ENCODE results near the gene ZPR1. TPM values are rescaled to one million over a fixed set of nuclear protein-coding genes. Genes with fewer than 3 reads are reported as not detected.
A peak's percentile ranks its signal among the peaks of the same experiment; 100 is the strongest.
"Not testable (repeated sequence)": the region's sequence is repeated elsewhere in the genome, so short reads cannot be mapped to it uniquely, and the experiment has no call there.

Gene ZPR1
- total RNA-seq, 6 donors from 2014 or later = 17.6 to 56.1 (median 34.4) TPM

- DNase-seq (peak; percentile 91 to 98), ATAC-seq (ENCODE audit: low FRiP score in 2 of 2) (peak; percentile 97 to 98)
- peak; percentile 91 for TF ChIP-seq POLR2AphosphoS5 (IDR thresholded peaks at IDR 0.05)
- TF ChIP-seq CTCF (IDR thresholded peaks at IDR 0.05) = peak in 1 of 6 experiments; percentile 31
- TF ChIP-seq EP300 (IDR thresholded peaks at IDR 0.05) = peak in 1 of 4 donors; percentile 70
- TF ChIP-seq POLR2A (IDR thresholded peaks at IDR 0.05) = peak in 3 of 4 donors; percentile 58 to 83 (median 61)
- peaks cover 14 to 29% (median 19%) of the 10 kb centered on the region in 4 donors for H3K4me1 ChIP-seq
- H3K27ac ChIP-seq = peak within 1 kb of the TSS; percentile 88 to 98 (median 94)
- peak within 1 kb of the TSS; percentile 75 to 92 (median 80) for H3K4me3 ChIP-seq
- no peaks in the 10 kb centered on the region for H3K9me3 ChIP-seq
- 0% methylated on average over 35 to 51 of the region's 73 CpGs for WGBS, 2 donors
- H3K36me3 ChIP-seq = peaks cover 0 to 33% (median 5%) of the 10 kb centered on the region in 4 donors
- no peaks in the 10 kb centered on the region for H3K27me3 ChIP-seq
Observed at GRCh38 chr11:116772443-116773202, 15.2 kb downstream of the ZPR1 start, which contains the start of gene BUD13. TSS of gene BUD13 (minus strand) at chr11:116772987. CDS start at chr11:116772964, 23 bp downstream.

GRCh38 chr11:116771935-116772334 lies 15.9 kb downstream of the ZPR1 start:
- Histone ChIP-seq H3K9me3 (no peaks in the 10 kb centered on the region), H3K4me3 (peak overlapping the region; percentile 75 to 92 (median 80)), H3K27me3 (no peaks in the 10 kb centered on the region), H3K36me3 (peaks cover 0 to 27% (median 5%) of the 10 kb centered on the region in 4 donors), H3K27ac (peak overlapping the region; percentile 88 to 98 (median 94)), H3K4me1 (peaks cover 14 to 29% (median 19%) of the 10 kb centered on the region in 4 donors)
- TF ChIP-seq CTCF (IDR thresholded peaks at IDR 0.05) = no peak
- TF ChIP-seq POLR2AphosphoS5 (IDR thresholded peaks at IDR 0.05) = no peak
- no peak for TF ChIP-seq POLR2A (IDR thresholded peaks at IDR 0.05)
- no peak for TF ChIP-seq EP300 (IDR thresholded peaks at IDR 0.05)
- DNase-seq (no peak), ATAC-seq (ENCODE audit: low FRiP score in 2 of 2) (no peak)
- WGBS, 2 donors = 6 to 16% methylated on average over 2 of the region's 2 CpGs

GRCh38 chr11:116762132-116762531 lies 25.7 kb downstream of the ZPR1 start:
- 88 to 98% methylated on average over 2 of the region's 2 CpGs for WGBS, 2 donors
- Histone ChIP-seq H3K27me3 (no peaks in the 10 kb centered on the region), H3K36me3 (peaks cover 40 to 77% (median 54%) of the 10 kb centered on the region in 4 donors)

GRCh38 chr11:116756044-116756443 lies 31.8 kb downstream of the ZPR1 start:
- H3K27ac ChIP-seq; H3K27me3 ChIP-seq; ATAC-seq (ENCODE audit: low FRiP score in 2 of 2); H3K4me3 ChIP-seq; H3K9me3 ChIP-seq; H3K4me1 ChIP-seq: not testable (repeated sequence)
- WGBS, 2 donors = 84% methylated on average over 8 of the region's 8 CpGs
- peak in 1 of 2 donors; percentile 24 for DNase-seq
- H3K36me3 ChIP-seq = peaks cover 29 to 99% (median 52%) of the 10 kb centered on the region in 4 donors

More at GRCh38 chr11:116762132-116762531, 25.7 kb downstream of the ZPR1 start:
- DNase-seq (no peak), ATAC-seq (ENCODE audit: low FRiP score in 2 of 2) (no peak)
- Histone ChIP-seq H3K4me3 (no peak overlapping the region), H3K9me3 (no peaks in the 10 kb centered on the region), H3K4me1 (no peaks in the 10 kb centered on the region), H3K27ac (no peak overlapping the region)
- no peak for TF ChIP-seq CTCF (IDR thresholded peaks at IDR 0.05)
- TF ChIP-seq POLR2A (IDR thresholded peaks at IDR 0.05) = no peak
- no peak for TF ChIP-seq POLR2AphosphoS5 (IDR thresholded peaks at IDR 0.05)
- TF ChIP-seq EP300 (IDR thresholded peaks at IDR 0.05) = no peak

- 79 to 81% methylated on average over 2 of the region's 2 CpGs for WGBS, 2 donors
- no peak for ATAC-seq (ENCODE audit: low FRiP score in 2 of 2)
Observed at GRCh38 chr11:116750070-116750718, 37.6 kb downstream of the ZPR1 start.

More at GRCh38 chr11:116750070-116750718, 37.6 kb downstream of the ZPR1 start:
- Histone ChIP-seq H3K9me3 (no peaks in the 10 kb centered on the region), H3K4me1 (no peaks in the 10 kb centered on the region), H3K36me3 (peaks cover 9 to 89% (median 43%) of the 10 kb centered on the region in 4 donors), H3K27me3 (no peaks in the 10 kb centered on the region), H3K4me3 (no peak overlapping the region), H3K27ac (no peak overlapping the region)
- TF ChIP-seq POLR2AphosphoS5 (IDR thresholded peaks at IDR 0.05) (no peak), CTCF (IDR thresholded peaks at IDR 0.05) (no peak), EP300 (IDR thresholded peaks at IDR 0.05) (no peak), POLR2A (IDR thresholded peaks at IDR 0.05) (no peak)
- no peak for DNase-seq

Measured in upper lobe of left lung (tissue), 6 donors.